ENCODE results near the gene GRM1.

Gene GRM1

DNA sequence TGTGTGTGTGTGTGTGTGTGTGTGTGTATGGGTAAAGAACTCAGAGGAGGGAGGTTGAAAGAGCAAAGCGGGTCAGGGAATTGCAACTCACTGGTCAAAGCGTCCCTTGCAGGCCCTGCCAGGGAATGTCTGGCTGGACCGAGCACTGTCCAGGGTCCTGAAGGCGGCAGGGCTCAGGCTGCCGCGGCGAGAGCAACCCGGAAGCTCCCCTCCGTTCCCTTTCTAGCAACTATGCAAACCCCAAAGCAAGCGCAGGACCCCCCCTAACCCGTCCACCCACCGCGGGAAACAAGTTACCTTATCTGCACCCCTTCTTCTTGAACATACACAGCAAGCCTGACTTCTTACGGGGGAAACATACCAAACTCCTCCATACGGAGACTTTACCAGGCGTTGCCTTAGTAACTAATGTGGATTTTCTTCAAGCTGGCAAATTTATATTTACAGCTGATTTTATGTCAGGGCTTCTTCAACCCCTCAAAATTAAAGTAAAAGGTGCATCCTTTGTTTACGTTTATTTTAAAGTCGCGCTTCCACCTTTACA lies 538 bp upstream of the GRM1 start:
- Histone ChIP-seq H4K20me1 (ENCODE audit: insufficient read depth, low read length) (no peaks in the 10 kb centered on the region), H3K9me2 (ENCODE audit: low read depth, low read length) (no peaks in the 10 kb centered on the region), H3K27ac (ENCODE audit: low read depth, low read length, poor library complexity, severe bottlenecking) (no peak overlapping the region), H3K9ac (ENCODE audit: low read length) (no peak overlapping the region), H3K9me3 (ENCODE audit: low read length) (no peaks in the 10 kb centered on the region), H3K4me1 (ENCODE audit: insufficient read depth, low read length, severe bottlenecking) (no peaks in the 10 kb centered on the region), H3F3A (ENCODE audit: insufficient read depth, low read length) (no peaks in the 10 kb centered on the region), H3K27me3 (ENCODE audit: insufficient read depth, low read length) (no peaks in the 10 kb centered on the region), H3K36me3 (ENCODE audit: insufficient read depth, low read length) (no peaks in the 10 kb centered on the region), H3K79me2 (ENCODE audit: insufficient read depth, low read length) (no peaks in the 10 kb centered on the region), H3K4me2 (ENCODE audit: low read length) (no peak overlapping the region), H3K4me3 (ENCODE audit: low read depth, low read length, poor library complexity, severe bottlenecking) (no peak overlapping the region), H2AFZ (ENCODE audit: low read length) (no peak overlapping the region)
- no peak for TF ChIP-seq EZH2 (IDR thresholded peaks at IDR 0.05; ENCODE audit: borderline replicate concordance, low read length)
- TF ChIP-seq, protein P1, sequence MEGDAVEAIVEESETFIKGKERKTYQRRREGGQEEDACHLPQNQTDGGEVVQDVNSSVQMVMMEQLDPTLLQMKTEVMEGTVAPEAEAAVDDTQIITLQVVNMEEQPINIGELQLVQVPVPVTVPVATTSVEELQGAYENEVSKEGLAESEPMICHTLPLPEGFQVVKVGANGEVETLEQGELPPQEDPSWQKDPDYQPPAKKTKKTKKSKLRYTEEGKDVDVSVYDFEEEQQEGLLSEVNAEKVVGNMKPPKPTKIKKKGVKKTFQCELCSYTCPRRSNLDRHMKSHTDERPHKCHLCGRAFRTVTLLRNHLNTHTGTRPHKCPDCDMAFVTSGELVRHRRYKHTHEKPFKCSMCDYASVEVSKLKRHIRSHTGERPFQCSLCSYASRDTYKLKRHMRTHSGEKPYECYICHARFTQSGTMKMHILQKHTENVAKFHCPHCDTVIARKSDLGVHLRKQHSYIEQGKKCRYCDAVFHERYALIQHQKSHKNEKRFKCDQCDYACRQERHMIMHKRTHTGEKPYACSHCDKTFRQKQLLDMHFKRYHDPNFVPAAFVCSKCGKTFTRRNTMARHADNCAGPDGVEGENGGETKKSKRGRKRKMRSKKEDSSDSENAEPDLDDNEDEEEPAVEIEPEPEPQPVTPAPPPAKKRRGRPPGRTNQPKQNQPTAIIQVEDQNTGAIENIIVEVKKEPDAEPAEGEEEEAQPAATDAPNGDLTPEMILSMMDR (IDR thresholded peaks at IDR 0.05; ENCODE audit: low read length): no peak

DNA sequence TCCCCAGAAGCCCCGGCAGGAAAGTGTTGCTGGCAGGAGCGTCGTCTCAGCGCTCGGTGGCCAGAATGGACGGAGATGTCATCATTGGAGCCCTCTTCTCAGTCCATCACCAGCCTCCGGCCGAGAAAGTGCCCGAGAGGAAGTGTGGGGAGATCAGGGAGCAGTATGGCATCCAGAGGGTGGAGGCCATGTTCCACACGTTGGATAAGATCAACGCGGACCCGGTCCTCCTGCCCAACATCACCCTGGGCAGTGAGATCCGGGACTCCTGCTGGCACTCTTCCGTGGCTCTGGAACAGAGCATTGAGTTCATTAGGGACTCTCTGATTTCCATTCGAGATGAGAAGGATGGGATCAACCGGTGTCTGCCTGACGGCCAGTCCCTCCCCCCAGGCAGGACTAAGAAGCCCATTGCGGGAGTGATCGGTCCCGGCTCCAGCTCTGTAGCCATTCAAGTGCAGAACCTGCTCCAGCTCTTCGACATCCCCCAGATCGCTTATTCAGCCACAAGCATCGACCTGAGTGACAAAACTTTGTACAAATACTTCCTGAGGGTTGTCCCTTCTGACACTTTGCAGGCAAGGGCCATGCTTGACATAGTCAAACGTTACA lies 817 bp downstream of the GRM1 start:
- H3K4me3 ChIP-seq (ENCODE audit: low read depth, low read length, poor library complexity, severe bottlenecking): no peak overlapping the region
- no peaks in the 10 kb centered on the region for H3K79me2 ChIP-seq (ENCODE audit: insufficient read depth, low read length)
- H2AFZ ChIP-seq (ENCODE audit: low read length): no peak overlapping the region
- no peaks in the 10 kb centered on the region for H3K36me3 ChIP-seq (ENCODE audit: insufficient read depth, low read length)
- no peaks in the 10 kb centered on the region for H4K20me1 ChIP-seq (ENCODE audit: insufficient read depth, low read length)
- TF ChIP-seq EZH2 (IDR thresholded peaks at IDR 0.05; ENCODE audit: borderline replicate concordance, low read length): no peak
- TF ChIP-seq, protein P1 (IDR thresholded peaks at IDR 0.05; ENCODE audit: low read length): no peak
- no peaks in the 10 kb centered on the region for H3F3A ChIP-seq (ENCODE audit: insufficient read depth, low read length)
- no peaks in the 10 kb centered on the region for H3K27me3 ChIP-seq (ENCODE audit: insufficient read depth, low read length)
- no peaks in the 10 kb centered on the region for H3K4me1 ChIP-seq (ENCODE audit: insufficient read depth, low read length, severe bottlenecking)
- no peak overlapping the region for H3K27ac ChIP-seq (ENCODE audit: low read depth, low read length, poor library complexity, severe bottlenecking)
- no peaks in the 10 kb centered on the region for H3K9me3 ChIP-seq (ENCODE audit: low read length)
- no peak overlapping the region for H3K9ac ChIP-seq (ENCODE audit: low read length)
- no peak overlapping the region for H3K4me2 ChIP-seq (ENCODE audit: low read length)
- H3K9me2 ChIP-seq (ENCODE audit: low read depth, low read length): no peaks in the 10 kb centered on the region

DNA sequence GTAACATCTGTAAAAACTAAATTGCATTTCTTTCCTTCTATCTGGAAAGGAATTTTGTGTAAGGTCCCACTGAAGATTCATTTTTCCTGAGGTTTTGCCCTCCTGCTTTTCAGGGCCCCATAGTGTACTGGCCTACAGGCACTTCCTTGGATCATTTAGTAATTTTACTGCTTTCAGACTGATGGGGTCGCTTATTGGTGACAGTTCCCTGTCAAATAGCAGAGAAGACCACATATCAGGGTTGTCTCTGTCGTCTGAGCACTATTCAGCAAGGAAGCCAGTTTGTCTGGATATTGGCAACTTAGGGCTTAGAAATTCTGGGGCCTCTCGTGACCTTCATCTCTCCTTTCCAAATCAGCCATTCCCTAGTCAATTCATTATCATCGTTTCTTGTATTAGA lies 3.5 kb downstream of the GRM1 start:
- Histone ChIP-seq H3K4me1 (ENCODE audit: insufficient read depth, low read length, severe bottlenecking) (no peaks in the 10 kb centered on the region), H3F3A (ENCODE audit: insufficient read depth, low read length) (no peaks in the 10 kb centered on the region), H3K9me2 (ENCODE audit: low read depth, low read length) (no peaks in the 10 kb centered on the region), H3K4me3 (ENCODE audit: low read depth, low read length, poor library complexity, severe bottlenecking) (no peak overlapping the region), H4K20me1 (ENCODE audit: insufficient read depth, low read length) (no peaks in the 10 kb centered on the region), H3K27ac (ENCODE audit: low read depth, low read length, poor library complexity, severe bottlenecking) (no peak overlapping the region), H3K27me3 (ENCODE audit: insufficient read depth, low read length) (no peaks in the 10 kb centered on the region), H3K9me3 (ENCODE audit: low read length) (no peaks in the 10 kb centered on the region), H3K4me2 (ENCODE audit: low read length) (no peak overlapping the region), H3K79me2 (ENCODE audit: insufficient read depth, low read length) (no peaks in the 10 kb centered on the region), H3K9ac (ENCODE audit: low read length) (no peak overlapping the region), H2AFZ (ENCODE audit: low read length) (no peak overlapping the region), H3K36me3 (ENCODE audit: insufficient read depth, low read length) (no peaks in the 10 kb centered on the region)
- TF ChIP-seq EZH2 (IDR thresholded peaks at IDR 0.05; ENCODE audit: borderline replicate concordance, low read length): no peak
- TF ChIP-seq, protein P1 (IDR thresholded peaks at IDR 0.05; ENCODE audit: low read length): no peak
